ENCODE measurements around the gene VPS13D. TPM values are rescaled to one million over a fixed set of nuclear protein-coding genes. Genes with fewer than 3 reads are reported as not detected.

VPS13D gene
- total RNA-seq, 1 experiment from 2014 or later, result 29.0 TPM

DNA sequence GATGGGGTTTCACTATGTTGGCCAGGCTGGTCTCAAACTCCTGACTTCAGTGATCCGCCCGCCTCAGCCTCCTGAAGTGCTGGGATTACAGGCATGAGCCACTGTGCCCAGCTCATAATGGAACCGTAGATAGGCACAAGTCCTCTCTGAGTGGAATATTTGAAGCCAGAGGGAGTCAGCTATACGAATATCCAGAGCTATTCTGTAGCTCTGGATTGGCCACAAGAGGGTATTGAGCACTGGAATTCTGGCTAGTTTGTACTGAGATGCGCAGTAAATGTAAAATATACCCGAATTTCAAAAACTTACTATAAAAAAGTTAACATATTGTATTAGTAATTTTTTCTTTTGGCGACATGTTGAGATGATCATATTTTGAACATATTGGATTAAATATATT, 851 bp upstream of the VPS13D start:
- Mint-ChIP-seq H3K27me3 (ENCODE audit: low read depth) (no peaks in the 10 kb centered on the region), H3K4me1 (peaks cover 17% of the 10 kb centered on the region), H3K9me3 (peaks cover 7% of the 10 kb centered on the region), H3K27ac (no peak overlapping the region), H3K4me3 (no peak overlapping the region), H3K36me3 (0 out of 2 replicates have a peak, but pooled peaks cover 2% of the 10 kb centered on the region)
- TF ChIP-seq, protein P1, sequence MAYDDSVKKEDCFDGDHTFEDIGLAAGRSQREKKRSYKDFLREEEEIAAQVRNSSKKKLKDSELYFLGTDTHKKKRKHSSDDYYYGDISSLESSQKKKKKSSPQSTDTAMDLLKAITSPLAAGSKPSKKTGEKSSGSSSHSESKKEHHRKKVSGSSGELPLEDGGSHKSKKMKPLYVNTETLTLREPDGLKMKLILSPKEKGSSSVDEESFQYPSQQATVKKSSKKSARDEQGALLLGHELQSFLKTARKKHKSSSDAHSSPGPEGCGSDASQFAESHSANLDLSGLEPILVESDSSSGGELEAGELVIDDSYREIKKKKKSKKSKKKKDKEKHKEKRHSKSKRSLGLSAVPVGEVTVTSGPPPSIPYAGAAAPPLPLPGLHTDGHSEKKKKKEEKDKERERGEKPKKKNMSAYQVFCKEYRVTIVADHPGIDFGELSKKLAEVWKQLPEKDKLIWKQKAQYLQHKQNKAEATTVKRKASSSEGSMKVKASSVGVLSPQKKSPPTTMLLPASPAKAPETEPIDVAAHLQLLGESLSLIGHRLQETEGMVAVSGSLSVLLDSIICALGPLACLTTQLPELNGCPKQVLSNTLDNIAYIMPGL (CRISPR knock-in tag; IDR thresholded peaks at IDR 0.05), result no peak
- TF ChIP-seq NFATC4 (CRISPR knock-in tag; IDR thresholded peaks at IDR 0.05) (no peak), MXD4 (CRISPR knock-in tag; IDR thresholded peaks at IDR 0.05; ENCODE audit: borderline replicate concordance) (no peak), FOXP1 (CRISPR knock-in tag; IDR thresholded peaks at IDR 0.05; ENCODE audit: borderline replicate concordance) (no peak), PRRX2 (CRISPR knock-in tag; IDR thresholded peaks at IDR 0.05) (no peak), USF1 (CRISPR knock-in tag; IDR thresholded peaks at IDR 0.05) (no peak), ELF4 (CRISPR knock-in tag; IDR thresholded peaks at IDR 0.05; ENCODE audit: low read depth) (no peak), ZNF671 (CRISPR knock-in tag; IDR thresholded peaks at IDR 0.05) (no peak), ESRRA (CRISPR knock-in tag; IDR thresholded peaks at IDR 0.05; ENCODE audit: borderline replicate concordance) (no peak), ZNF423 (CRISPR knock-in tag; IDR thresholded peaks at IDR 0.05) (no peak), TCF7 (CRISPR knock-in tag; IDR thresholded peaks at IDR 0.05; ENCODE audit: low read depth) (no peak), ZSCAN18 (CRISPR knock-in tag; IDR thresholded peaks at IDR 0.05) (no peak), NR2C2 (CRISPR knock-in tag; IDR thresholded peaks at IDR 0.05) (no peak), E2F1 (CRISPR knock-in tag; IDR thresholded peaks at IDR 0.05) (no peak), RELA (CRISPR knock-in tag; IDR thresholded peaks at IDR 0.05; ENCODE audit: borderline replicate concordance) (no peak)
- TF ChIP-seq, protein P2, sequence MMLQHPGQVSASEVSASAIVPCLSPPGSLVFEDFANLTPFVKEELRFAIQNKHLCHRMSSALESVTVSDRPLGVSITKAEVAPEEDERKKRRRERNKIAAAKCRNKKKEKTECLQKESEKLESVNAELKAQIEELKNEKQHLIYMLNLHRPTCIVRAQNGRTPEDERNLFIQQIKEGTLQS (CRISPR knock-in tag; conservative IDR thresholded peaks at IDR 0.05), result no peak
- TF ChIP-seq, protein P3, sequence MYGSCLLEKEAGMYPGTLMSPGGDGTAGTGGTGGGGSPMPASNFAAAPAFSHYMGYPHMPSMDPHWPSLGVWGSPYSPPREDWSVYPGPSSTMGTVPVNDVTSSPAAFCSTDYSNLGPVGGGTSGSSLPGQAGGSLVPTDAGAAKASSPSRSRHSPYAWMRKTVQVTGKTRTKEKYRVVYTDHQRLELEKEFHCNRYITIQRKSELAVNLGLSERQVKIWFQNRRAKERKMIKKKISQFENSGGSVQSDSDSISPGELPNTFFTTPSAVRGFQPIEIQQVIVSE (CRISPR knock-in tag; IDR thresholded peaks at IDR 0.05; ENCODE audit: borderline replicate concordance), result no peak
- TF ChIP-seq, protein P4, sequence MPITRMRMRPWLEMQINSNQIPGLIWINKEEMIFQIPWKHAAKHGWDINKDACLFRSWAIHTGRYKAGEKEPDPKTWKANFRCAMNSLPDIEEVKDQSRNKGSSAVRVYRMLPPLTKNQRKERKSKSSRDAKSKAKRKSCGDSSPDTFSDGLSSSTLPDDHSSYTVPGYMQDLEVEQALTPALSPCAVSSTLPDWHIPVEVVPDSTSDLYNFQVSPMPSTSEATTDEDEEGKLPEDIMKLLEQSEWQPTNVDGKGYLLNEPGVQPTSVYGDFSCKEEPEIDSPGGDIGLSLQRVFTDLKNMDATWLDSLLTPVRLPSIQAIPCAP (CRISPR knock-in tag; IDR thresholded peaks at IDR 0.05), result no peak
- TF ChIP-seq, protein P5, sequence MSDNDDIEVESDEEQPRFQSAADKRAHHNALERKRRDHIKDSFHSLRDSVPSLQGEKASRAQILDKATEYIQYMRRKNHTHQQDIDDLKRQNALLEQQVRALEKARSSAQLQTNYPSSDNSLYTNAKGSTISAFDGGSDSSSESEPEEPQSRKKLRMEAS (CRISPR knock-in tag; IDR thresholded peaks at IDR 0.05), result no peak
- CTCF ChIA-PET, result interaction anchor here (0.6 to 2.5 kb wide), 12 partner anchors 10 to 387 kb away, joined by 3 to 10 read pairs (median 3); no protein-coding TSS in a partner anchor
- DNase-seq (ENCODE audit: low spot score), result no peak
- POLR2A ChIA-PET, result no interaction called here
- ATAC-seq, result no peak

Data from WTC11 (cell line).